H9 (cell line): ENCODE measurements around the gene ASTN2. TPM values are rescaled to one million over a fixed set of nuclear protein-coding genes. Genes with fewer than 3 reads are reported as not detected.

Source experiments
- DNase-seq: peaks from one replicate; pipeline ENCODE4 v3.0.0-alpha.2; 2017
- H2AFZ ChIP-seq: one replicate; pipeline ENCODE4 v1.6.1; 2013; ENCODE audit warnings: mild to moderate bottlenecking, low read length, control low read depth, moderate library complexity
- H2AK5ac ChIP-seq: 2 replicates; pipeline ENCODE4 v1.6.1; 2013; ENCODE audit warnings: low read length, control low read depth, mixed read lengths; ENCODE audit not compliant: insufficient read length
- H2BK120ac ChIP-seq: one replicate; pipeline ENCODE4 v1.6.1; 2013; ENCODE audit warnings: low read depth, mild to moderate bottlenecking, low read length, control low read depth, inconsistent platforms; ENCODE audit not compliant: poor library complexity, severe bottlenecking
- H2BK12ac ChIP-seq: 2 replicates; pipeline ENCODE4 v1.6.1; 2013; ENCODE audit warnings: low read length, control low read depth, mixed read lengths, low read depth; ENCODE audit not compliant: insufficient read length
- H2BK15ac ChIP-seq: 2 replicates; pipeline ENCODE4 v1.6.1; 2013; ENCODE audit warnings: low read depth, low read length, control low read depth
- H2BK20ac ChIP-seq: one replicate; pipeline ENCODE4 v1.6.1; 2013; ENCODE audit warnings: low read depth, mild to moderate bottlenecking, low read length, control low read depth, inconsistent platforms; ENCODE audit not compliant: poor library complexity, severe bottlenecking
- H2BK5ac ChIP-seq: 2 replicates; pipeline ENCODE4 v1.6.1; 2013; ENCODE audit warnings: low read length, control low read depth, mixed read lengths; ENCODE audit not compliant: insufficient read length
- H3K14ac ChIP-seq: 2 replicates; pipeline ENCODE4 v1.6.1; 2013; ENCODE audit warnings: low read length, control low read depth; ENCODE audit not compliant: insufficient read depth
- H3K18ac ChIP-seq: 2 replicates; pipeline ENCODE4 v1.6.1; 2013; ENCODE audit warnings: low read depth, mild to moderate bottlenecking, mixed read lengths, low read length, control low read depth; ENCODE audit not compliant: insufficient read length
- H3K23ac ChIP-seq: 2 replicates; pipeline ENCODE4 v1.6.1; 2013; ENCODE audit warnings: low read length, control low read depth, mixed read lengths, low read depth; ENCODE audit not compliant: insufficient read length
- H3K23me2 ChIP-seq: 2 replicates; pipeline ENCODE4 v1.6.1; 2013; ENCODE audit warnings: low read depth, mild to moderate bottlenecking, mixed read lengths, low read length, control low read depth; ENCODE audit not compliant: insufficient read length, poor library complexity, severe bottlenecking
- H3K27ac ChIP-seq: 2 replicates; pipeline ENCODE4 v1.5.1; 2013; ENCODE audit warnings: low read length, control low read depth, mixed read lengths, low read depth; ENCODE audit not compliant: insufficient read length
- H3K27me3 ChIP-seq: 2 replicates; pipeline ENCODE4 v1.6.1; 2013; ENCODE audit warnings: low read length, control low read depth, inconsistent platforms; ENCODE audit not compliant: insufficient read depth
- H3K4ac ChIP-seq: 2 replicates; pipeline ENCODE4 v1.6.1; 2013; ENCODE audit warnings: low read depth, mild to moderate bottlenecking, control low read depth, inconsistent platforms, low read length, moderate library complexity
- H3K4me1 ChIP-seq: 2 replicates; pipeline ENCODE4 v1.6.1; 2013; ENCODE audit warnings: low read length, control low read depth, inconsistent platforms; ENCODE audit not compliant: insufficient read depth
- H3K4me2 ChIP-seq: 2 replicates; pipeline ENCODE4 v1.6.1; 2013; ENCODE audit warnings: low read length, control low read depth, mixed read lengths; ENCODE audit not compliant: insufficient read length, insufficient read depth
- H3K56ac ChIP-seq: 2 replicates; pipeline ENCODE4 v1.6.1; 2013; ENCODE audit warnings: low read depth, mild to moderate bottlenecking, mixed read lengths, low read length, control low read depth; ENCODE audit not compliant: insufficient read length
- H3K79me1 ChIP-seq: 2 replicates; pipeline ENCODE4 v1.6.1; 2013; ENCODE audit warnings: low read depth, mild to moderate bottlenecking, moderate library complexity, low read length, control low read depth, inconsistent platforms; ENCODE audit not compliant: insufficient read depth, poor library complexity, severe bottlenecking
- H3K79me2 ChIP-seq: 2 replicates; pipeline ENCODE4 v1.6.1; 2013; ENCODE audit warnings: low read length, control low read depth, inconsistent platforms; ENCODE audit not compliant: insufficient read depth
- H3K9ac ChIP-seq: 2 replicates; pipeline ENCODE4 v1.6.1; 2013; ENCODE audit warnings: low read length, control low read depth, mixed read lengths; ENCODE audit not compliant: insufficient read length; ENCODE audit errors: extremely low read depth
- H3K9me3 ChIP-seq: one replicate; pipeline ENCODE4 v1.6.1; 2013; ENCODE audit warnings: low read depth, low read length, inconsistent platforms; ENCODE audit not compliant: control insufficient read depth
- H3T11ph ChIP-seq: one replicate; pipeline ENCODE4 v1.6.1; 2013; ENCODE audit warnings: mild to moderate bottlenecking, low read length, control low read depth, inconsistent platforms
- H4K20me1 ChIP-seq: one replicate; pipeline ENCODE4 v1.6.1; 2013; ENCODE audit not compliant: control insufficient read depth, insufficient read length, insufficient read depth
- H4K5ac ChIP-seq: 2 replicates; pipeline ENCODE4 v1.6.1; 2013; ENCODE audit warnings: low read depth, mild to moderate bottlenecking, mixed read lengths, low read length, control low read depth; ENCODE audit not compliant: insufficient read length
- H4K8ac ChIP-seq: replicated peaks from 2 replicates; pipeline ENCODE4 v1.6.1; 2013; ENCODE audit warnings: low read length, control low read depth, mixed read lengths, low read depth; ENCODE audit not compliant: insufficient read length
- H4K91ac ChIP-seq: 2 replicates; pipeline ENCODE4 v1.6.1; 2013; ENCODE audit warnings: low read depth, mild to moderate bottlenecking, moderate library complexity, mixed read lengths, low read length, control low read depth; ENCODE audit not compliant: insufficient read length
- H3K27ac Mint-ChIP-seq, 3 experiments: 2 replicates in 2 of 3; 3 replicates in 1 of 3; pipeline ENCODE4 v1.8.0; 2020 to 2021; ENCODE audit warnings: mixed read lengths in 3 of 3, mild to moderate bottlenecking in 1 of 3, moderate library complexity in 1 of 3
- H3K27me3 Mint-ChIP-seq: 2 replicates; pipeline ENCODE4 v1.8.0; 2021; ENCODE audit warnings: low read depth, mild to moderate bottlenecking, moderate library complexity, mixed read lengths
- H3K36me3 Mint-ChIP-seq, 3 experiments: 2 replicates in 2 of 3; 3 replicates in 1 of 3; pipeline ENCODE4 v1.8.0; 2020 to 2021; ENCODE audit warnings: low read depth in 3 of 3, mixed read lengths in 3 of 3; ENCODE audit not compliant: insufficient read depth in 1 of 3
- H3K4me1 Mint-ChIP-seq, 2 experiments: 2 replicates each; pipeline ENCODE4 v1.8.0; 2020; ENCODE audit warnings: mixed read lengths in 2 of 2
- H3K4me3 Mint-ChIP-seq, 2 experiments: 2 replicates in 1 of 2; 3 replicates in 1 of 2; pipeline ENCODE4 v1.8.0; 2020 to 2021; ENCODE audit warnings: mild to moderate bottlenecking in 2 of 2, mixed read lengths in 2 of 2, moderate library complexity in 1 of 2
- H3K9me3 Mint-ChIP-seq, 2 experiments: 2 replicates in 1 of 2; 3 replicates in 1 of 2; pipeline ENCODE4 v1.8.0; 2020; ENCODE audit warnings: mild to moderate bottlenecking in 2 of 2, mixed read lengths in 2 of 2, moderate library complexity in 1 of 2
- CTCF ChIP-seq: fragments of 200-600 bp; sonication (generic); conservative IDR thresholded peaks from 3 replicates; pipeline ENCODE4 v1.8.0; 2021; ENCODE audit warnings: antibody characterized with exemption, mild to moderate bottlenecking
- total RNA-seq: library from RNA; stranded (reverse); gene quantifications from 2 replicates; pipeline ENCODE4 v1.2.1, GENCODE V29; 2021

ASTN2 gene
- total RNA-seq, 1 experiment from 2014 or later, result 9.7 TPM

- no peaks in the 10 kb centered on the region for H3K9me3 ChIP-seq
- no peaks in the 10 kb centered on the region for H3K79me1 ChIP-seq
- no peak overlapping the region for H2BK20ac ChIP-seq
- Mint-ChIP-seq H3K4me1 (peaks cover 0 to 10% of the 10 kb centered on the region in 2 experiments; a peak in 1 of 4 replicates), H3K9me3 (no peaks in the 10 kb centered on the region), H3K27me3 (no peaks in the 10 kb centered on the region), H3K27ac (no peak overlapping the region), H3K36me3 (no peaks in the 10 kb centered on the region), H3K4me3 (no peak overlapping the region)
- no peaks in the 10 kb centered on the region for H3K79me2 ChIP-seq
- H2BK15ac ChIP-seq, result no peak overlapping the region
- no peak overlapping the region for H3K18ac ChIP-seq
- H3K9ac ChIP-seq, result peak overlapping the region; percentile 0
- H3K23me2 ChIP-seq, result no peaks in the 10 kb centered on the region
- H4K20me1 ChIP-seq, result no peaks in the 10 kb centered on the region
- DNase-seq, result no peak
- H3K27me3 ChIP-seq, result no peaks in the 10 kb centered on the region
- H3K23ac ChIP-seq, result peak overlapping the region; percentile 65
- no peak overlapping the region for H4K91ac ChIP-seq
- H3K4me1 ChIP-seq, result no peaks in the 10 kb centered on the region
- no peak overlapping the region for H3K4me2 ChIP-seq
- TF ChIP-seq CTCF, result no peak
- H3K27ac ChIP-seq, result no peak overlapping the region
- H3K4ac ChIP-seq, result no peak overlapping the region
- H2BK120ac ChIP-seq, result no peak overlapping the region
- no peak overlapping the region for H3T11ph ChIP-seq
- no peak overlapping the region for H2BK5ac ChIP-seq
- no peak overlapping the region for H2AFZ ChIP-seq
- no peak overlapping the region for H2AK5ac ChIP-seq
- no peak overlapping the region for H4K5ac ChIP-seq
- no peak overlapping the region for H4K8ac ChIP-seq
- H3K14ac ChIP-seq, result no peak overlapping the region
- H2BK12ac ChIP-seq, result no peak overlapping the region
- no peak overlapping the region for H3K56ac ChIP-seq
These were observed 1034.3 kb downstream of the ASTN2 start for GRCh38 chr9:116380496-116380995.
